PC-3 (cell line): ENCODE data around the gene SEPTIN10. TPM values are rescaled to one million over a fixed set of nuclear protein-coding genes. Genes with fewer than 3 reads are reported as not detected.

Experiments used
- ATAC-seq: fragments of 200-7000 bp; cut with Tn5 transposase; 2 replicates; pipeline ENCODE4 v1.9.1; 2020; ENCODE audit warnings: mild to moderate bottlenecking, moderate library complexity
- BruUV-seq: library from RNA; stranded (reverse); fragments of 400-500 nt; replicated peaks from 2 replicates; lab custom pipeline; 2021; lab: Mats Ljungman, UMichigan
- CTCF ChIA-PET: fragments of 300-600 bp; sonication (Branson Sonifier 250); formaldehyde crosslinking; loops from one replicate; lab custom pipeline; 2022; ENCODE audit warnings: antibody characterized with exemption; lab: Charles Lee
- POLR2A ChIA-PET: fragments of 300-600 bp; sonication (Branson Sonifier 250); formaldehyde crosslinking; loops from one replicate; lab custom pipeline; 2022; ENCODE audit warnings: antibody characterized with exemption; ENCODE audit not compliant: unreplicated experiment; lab: Charles Lee
- DNase-seq: peaks from one replicate; pipeline ENCODE4 v3.0.0-alpha.2; 2015
- H2AFZ ChIP-seq: fragments of 300-600 bp; sonication (generic); 2 replicates; pipeline ENCODE4 v1.6.0; 2016; ENCODE audit warnings: antibody characterized with exemption, low read length
- H3F3A ChIP-seq: fragments of 300-600 bp; sonication (generic); one replicate; pipeline ENCODE4 v1.6.0; 2017; ENCODE audit warnings: antibody characterized with exemption, low read length, control low read depth, mild to moderate bottlenecking; ENCODE audit not compliant: unreplicated experiment
- H3K27ac ChIP-seq: fragments of 300-600 bp; sonication (generic); 2 replicates; pipeline ENCODE4 v1.5.1; 2016; ENCODE audit warnings: mild to moderate bottlenecking, low read length
- H3K27me3 ChIP-seq: fragments of 300-600 bp; sonication (generic); 2 replicates; pipeline ENCODE4 v1.6.1; 2016; ENCODE audit warnings: low read length, mixed read lengths
- H3K36me3 ChIP-seq: fragments of 300-600 bp; sonication (generic); 2 replicates; pipeline ENCODE4 v1.6.1; 2016; ENCODE audit warnings: low read depth, mixed run types, low read length, mixed read lengths
- H3K4me1 ChIP-seq: fragments of 300-600 bp; sonication (generic); 2 replicates; pipeline ENCODE4 v1.5.1; 2016; ENCODE audit warnings: low read length; ENCODE audit not compliant: insufficient read depth
- H3K4me2 ChIP-seq: fragments of 300-600 bp; sonication (generic); 2 replicates; pipeline ENCODE4 v1.6.0; 2016; ENCODE audit warnings: low read length
- H3K4me3 ChIP-seq: fragments of 300-600 bp; sonication (generic); 2 replicates; pipeline ENCODE4 v1.5.1; 2016; ENCODE audit warnings: mild to moderate bottlenecking, low read length, mixed read lengths
- H3K79me2 ChIP-seq: fragments of 300-600 bp; sonication (generic); 2 replicates; pipeline ENCODE4 v1.6.1; 2017; ENCODE audit warnings: low read length, mixed read lengths
- H3K9ac ChIP-seq: fragments of 300-600 bp; sonication (generic); 2 replicates; pipeline ENCODE4 v1.6.0; 2016; ENCODE audit warnings: mild to moderate bottlenecking, low read length
- H3K9me2 ChIP-seq: fragments of 300-600 bp; sonication (generic); replicated peaks from 2 replicates; pipeline ENCODE4 v1.6.1; 2016; ENCODE audit warnings: mixed run types, low read length, mixed read lengths
- H3K9me3 ChIP-seq: fragments of 300-600 bp; sonication (generic); 2 replicates; pipeline ENCODE4 v1.6.1; 2016; ENCODE audit warnings: low read length, mixed read lengths
- H4K20me1 ChIP-seq: fragments of 300-600 bp; sonication (generic); 2 replicates; pipeline ENCODE4 v1.6.1; 2016; ENCODE audit warnings: low read length, mixed read lengths
- EZH2 ChIP-seq: fragments of 300-600 bp; sonication (generic); IDR thresholded peaks from one replicate; pipeline ENCODE4 v1.6.1; 2017; ENCODE audit warnings: antibody characterized with exemption, mild to moderate bottlenecking, low read length; ENCODE audit not compliant: unreplicated experiment
- EZH2phosphoT487 ChIP-seq: fragments of 300-600 bp; sonication (generic); IDR thresholded peaks from 2 replicates; pipeline ENCODE4 v1.6.1; 2018; ENCODE audit warnings: mild to moderate bottlenecking, antibody characterized with exemption, low read length, borderline replicate concordance
- intact Hi-C: fragments of 100-400 bp; cut with micrococcal nuclease; formaldehyde crosslinking; loops from 2 replicates; pipeline ENCODE4 v1.9.0; 2023
- total RNA-seq: library from RNA; depleted of rRNA; stranded (reverse); fragments of >200 nt; gene quantifications from 2 replicates; pipeline ENCODE4 v1.2.3, GENCODE V29; 2014
- TF ChIP-seq, protein P1 (sequence below): fragments of 300-600 bp; sonication (generic); conservative IDR thresholded peaks from 2 replicates; pipeline ENCODE4 v1.5.1; 2017; ENCODE audit warnings: antibody characterized with exemption, low read depth, mild to moderate bottlenecking, low read length

Gene SEPTIN10
- total RNA-seq, 1 experiment from 2014 or later = 36.1 TPM

DNA sequence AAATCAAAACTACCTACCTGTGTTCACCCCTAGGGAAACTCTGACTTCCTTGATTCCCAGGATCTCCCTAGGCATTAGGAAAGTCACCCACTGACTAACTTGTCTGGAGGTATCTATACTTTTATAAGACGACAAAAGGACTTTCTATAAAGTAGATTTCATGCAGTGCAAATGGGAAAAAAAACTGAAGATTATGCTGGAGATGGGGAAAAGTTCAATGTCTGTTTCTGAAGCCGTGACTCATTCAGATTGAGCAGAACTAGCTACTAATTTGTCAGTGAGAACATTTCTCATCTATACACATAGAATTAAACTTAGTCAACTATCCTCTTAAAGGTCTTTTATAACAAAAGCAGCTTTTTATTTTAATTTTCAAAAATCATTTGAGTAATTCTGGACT lies 6.0 kb downstream of the SEPTIN10 start:
- H3K4me3 ChIP-seq = no peak overlapping the region
- TF ChIP-seq, protein P1, sequence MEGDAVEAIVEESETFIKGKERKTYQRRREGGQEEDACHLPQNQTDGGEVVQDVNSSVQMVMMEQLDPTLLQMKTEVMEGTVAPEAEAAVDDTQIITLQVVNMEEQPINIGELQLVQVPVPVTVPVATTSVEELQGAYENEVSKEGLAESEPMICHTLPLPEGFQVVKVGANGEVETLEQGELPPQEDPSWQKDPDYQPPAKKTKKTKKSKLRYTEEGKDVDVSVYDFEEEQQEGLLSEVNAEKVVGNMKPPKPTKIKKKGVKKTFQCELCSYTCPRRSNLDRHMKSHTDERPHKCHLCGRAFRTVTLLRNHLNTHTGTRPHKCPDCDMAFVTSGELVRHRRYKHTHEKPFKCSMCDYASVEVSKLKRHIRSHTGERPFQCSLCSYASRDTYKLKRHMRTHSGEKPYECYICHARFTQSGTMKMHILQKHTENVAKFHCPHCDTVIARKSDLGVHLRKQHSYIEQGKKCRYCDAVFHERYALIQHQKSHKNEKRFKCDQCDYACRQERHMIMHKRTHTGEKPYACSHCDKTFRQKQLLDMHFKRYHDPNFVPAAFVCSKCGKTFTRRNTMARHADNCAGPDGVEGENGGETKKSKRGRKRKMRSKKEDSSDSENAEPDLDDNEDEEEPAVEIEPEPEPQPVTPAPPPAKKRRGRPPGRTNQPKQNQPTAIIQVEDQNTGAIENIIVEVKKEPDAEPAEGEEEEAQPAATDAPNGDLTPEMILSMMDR = no peak
- TF ChIP-seq EZH2phosphoT487 (no peak), EZH2 (no peak)
- 0 out of 2 replicates have a peak, but pooled peaks cover 7% of the 10 kb centered on the region for H4K20me1 ChIP-seq
- no peaks in the 10 kb centered on the region for H3K27me3 ChIP-seq
- peak overlapping the region; percentile 49 for H3K4me2 ChIP-seq
- ChIA-PET POLR2A (interaction anchor here (0.7 to 0.8 kb wide), 2 partner anchors 11 to 63 kb away, joined by 4 to 6 read pairs; no protein-coding TSS in a partner anchor), CTCF (no interaction called here)
- BruUV-seq = no TSS peak
- peaks cover 63% of the 10 kb centered on the region for H3K4me1 ChIP-seq
- H2AFZ ChIP-seq = no peak overlapping the region
- intact Hi-C loops = no loop called here
- H3K36me3 ChIP-seq = no peaks in the 10 kb centered on the region
- H3F3A ChIP-seq = no peaks in the 10 kb centered on the region
- peak overlapping the region; percentile 23 for H3K27ac ChIP-seq
- no peak overlapping the region for H3K9ac ChIP-seq
- DNase-seq (peak; percentile 20), ATAC-seq (no peak)
- H3K9me2 ChIP-seq = no peaks in the 10 kb centered on the region
- H3K9me3 ChIP-seq = no peaks in the 10 kb centered on the region
- H3K79me2 ChIP-seq = peaks cover 78% of the 10 kb centered on the region

DNA sequence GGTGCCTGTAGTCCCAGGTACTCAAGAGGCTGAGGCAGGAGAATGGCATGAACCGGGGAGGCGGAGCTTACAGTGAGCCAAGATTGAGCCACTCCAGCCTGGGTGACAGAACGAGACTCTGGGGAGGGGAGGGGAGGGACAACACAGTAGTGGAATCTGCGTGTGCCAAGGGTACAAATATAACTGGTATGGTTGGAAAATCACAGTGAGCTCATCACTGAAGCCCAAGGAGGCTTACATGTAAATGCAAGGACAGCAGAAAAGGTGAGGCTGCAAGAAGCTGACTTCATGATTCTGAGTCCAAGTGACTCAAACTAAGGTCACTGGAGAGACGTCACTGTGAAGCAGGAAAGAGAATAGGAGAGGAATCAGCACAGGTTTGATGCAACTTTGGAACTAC lies 9.2 kb downstream of the SEPTIN10 start:
- Histone ChIP-seq H3K4me3 (no peak overlapping the region), H3K27ac (peak overlapping the region; percentile 69), H2AFZ (no peak overlapping the region), H3K36me3 (no peaks in the 10 kb centered on the region), H3K27me3 (no peaks in the 10 kb centered on the region), H3K9me3 (no peaks in the 10 kb centered on the region), H3K9me2 (no peaks in the 10 kb centered on the region), H3K4me2 (peak overlapping the region; percentile 0; the same call in 1 of the 2 replicates), H3K79me2 (peaks cover 70% of the 10 kb centered on the region), H3K4me1 (peaks cover 40% of the 10 kb centered on the region), H3K9ac (no peak overlapping the region), H3F3A (no peaks in the 10 kb centered on the region), H4K20me1 (no peaks in the 10 kb centered on the region)
- intact Hi-C loops = no loop called here
- peak; percentile 86 for DNase-seq
- BruUV-seq = no TSS peak
- peak; percentile 77 for ATAC-seq
- CTCF ChIA-PET = no interaction called here
- TF ChIP-seq, protein P1 = no peak
- TF ChIP-seq EZH2 = no peak
- no peak for TF ChIP-seq EZH2phosphoT487
- POLR2A ChIA-PET = interaction anchor here (0.6 kb wide), 2 partner anchors 9 to 1516 kb away, joined by 5 to 15 read pairs; partner anchors contain the start of genes BCL2L11 and SOWAHC

GRCh38 chr2:109602617-109603188 lies 11.1 kb downstream of the SEPTIN10 start:
- H4K20me1 ChIP-seq = no peaks in the 10 kb centered on the region
- no peaks in the 10 kb centered on the region for H3K9me3 ChIP-seq
- TF ChIP-seq EZH2 (no peak), EZH2phosphoT487 (no peak)
- TF ChIP-seq, protein P1 = no peak
- ChIA-PET POLR2A (no interaction called here), CTCF (interaction anchor here (0.7 kb wide), 1 partner anchor 12 kb away, joined by 7 read pairs; no protein-coding TSS in a partner anchor)
- H3K9me2 ChIP-seq = no peaks in the 10 kb centered on the region
- H3K4me3 ChIP-seq = no peak overlapping the region
- intact Hi-C loops = no loop called here
- H3K9ac ChIP-seq = no peak overlapping the region
- BruUV-seq = no TSS peak
- no peaks in the 10 kb centered on the region for H3K36me3 ChIP-seq
- H3K27ac ChIP-seq = no peak overlapping the region
- H3K79me2 ChIP-seq = peaks cover 55% of the 10 kb centered on the region
- no peak for DNase-seq
- H3K4me1 ChIP-seq = peaks cover 22% of the 10 kb centered on the region
- no peak for ATAC-seq
- no peaks in the 10 kb centered on the region for H3F3A ChIP-seq
- no peak overlapping the region for H2AFZ ChIP-seq
- no peak overlapping the region for H3K4me2 ChIP-seq
- H3K27me3 ChIP-seq = no peaks in the 10 kb centered on the region
